Measurements from ENCODE around the gene PHACTR3. TPM values are rescaled to one million over a fixed set of nuclear protein-coding genes. Genes with fewer than 3 reads are reported as not detected.

PHACTR3 gene
- total RNA-seq, 4 donors from 2014 or later, result 2.4 to 12.8 (median 9.7) TPM

DNA sequence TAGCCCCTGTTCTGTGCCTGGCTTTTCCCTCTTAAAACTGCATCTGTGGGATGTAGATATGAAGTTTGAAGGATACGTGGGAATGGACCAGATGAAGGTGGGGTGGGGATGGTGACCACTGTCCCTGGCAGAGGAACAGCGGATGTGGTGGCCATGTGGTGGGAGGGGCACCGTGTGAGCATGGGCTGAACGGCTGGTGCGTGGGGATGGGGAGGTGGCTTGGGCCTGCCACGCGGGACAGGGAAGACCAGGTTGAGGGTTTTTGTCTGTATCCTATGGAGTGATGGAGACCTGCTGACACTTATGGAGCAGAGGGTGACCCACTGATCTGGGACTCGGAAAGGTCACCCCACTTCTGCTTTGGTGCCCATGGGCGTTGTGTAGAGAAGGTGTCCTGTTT is 19.2 kb downstream of the PHACTR3 start:
- Histone ChIP-seq H3K9me3 (no peaks in the 10 kb centered on the region), H3K27ac (no peak overlapping the region), H3K4me3 (no peak overlapping the region), H3K4me1 (no peaks in the 10 kb centered on the region), H3K27me3 (peaks cover 50% of the 10 kb centered on the region), H3K36me3 (no peaks in the 10 kb centered on the region)
- TF ChIP-seq CTCF (IDR thresholded peaks at IDR 0.05) (no peak), EP300 (IDR thresholded peaks at IDR 0.05) (no peak), POLR2AphosphoS5 (IDR thresholded peaks at IDR 0.05) (no peak), POLR2A (IDR thresholded peaks at IDR 0.05) (no peak)
- 82% methylated on average over 9 of the region's 9 CpGs for WGBS
- DNase-seq (ENCODE audit: low spot score in 2 of 2), result no peak

- WGBS, result 89% methylated on average over 4 of the region's 6 CpGs
- Histone ChIP-seq H3K4me1 (no peaks in the 10 kb centered on the region), H3K27me3 (peaks cover 50% of the 10 kb centered on the region), H3K9me3 (no peaks in the 10 kb centered on the region), H3K27ac (no peak overlapping the region), H3K4me3 (no peak overlapping the region), H3K36me3 (no peaks in the 10 kb centered on the region)
- TF ChIP-seq POLR2AphosphoS5 (IDR thresholded peaks at IDR 0.05), result no peak
- no peak for DNase-seq (ENCODE audit: low spot score in 2 of 2)
Observed at GRCh38 chr20:59624401-59624800, 20.1 kb downstream of the PHACTR3 start.

- 80% methylated on average over 14 of the region's 14 CpGs for WGBS
- Histone ChIP-seq H3K4me3 (no peak overlapping the region), H3K4me1 (no peaks in the 10 kb centered on the region), H3K9me3 (no peaks in the 10 kb centered on the region), H3K27ac (no peak overlapping the region), H3K27me3 (peaks cover 47% of the 10 kb centered on the region), H3K36me3 (no peaks in the 10 kb centered on the region)
- no peak for DNase-seq (ENCODE audit: low spot score in 2 of 2)
- TF ChIP-seq CTCF (IDR thresholded peaks at IDR 0.05) (no peak), EP300 (IDR thresholded peaks at IDR 0.05) (no peak), POLR2AphosphoS5 (IDR thresholded peaks at IDR 0.05) (no peak), POLR2A (IDR thresholded peaks at IDR 0.05) (no peak)
Observed at GRCh38 chr20:59625214-59625922, 21.0 kb downstream of the PHACTR3 start.

- DNase-seq (ENCODE audit: low spot score in 2 of 2), result no peak
- H3K27ac ChIP-seq, result no peak overlapping the region
- no peak overlapping the region for H3K4me3 ChIP-seq
- H3K27me3 ChIP-seq, result peaks cover 39% of the 10 kb centered on the region
- TF ChIP-seq EP300 (IDR thresholded peaks at IDR 0.05), result no peak
- TF ChIP-seq POLR2A (IDR thresholded peaks at IDR 0.05), result no peak
- TF ChIP-seq CTCF (IDR thresholded peaks at IDR 0.05), result no peak
- H3K9me3 ChIP-seq, result no peaks in the 10 kb centered on the region
- H3K4me1 ChIP-seq, result no peaks in the 10 kb centered on the region
- WGBS, result 84% methylated on average over 3 of the region's 3 CpGs
- H3K36me3 ChIP-seq, result no peaks in the 10 kb centered on the region
Observed at GRCh38 chr20:59627298-59627697, 23.0 kb downstream of the PHACTR3 start.

DNA sequence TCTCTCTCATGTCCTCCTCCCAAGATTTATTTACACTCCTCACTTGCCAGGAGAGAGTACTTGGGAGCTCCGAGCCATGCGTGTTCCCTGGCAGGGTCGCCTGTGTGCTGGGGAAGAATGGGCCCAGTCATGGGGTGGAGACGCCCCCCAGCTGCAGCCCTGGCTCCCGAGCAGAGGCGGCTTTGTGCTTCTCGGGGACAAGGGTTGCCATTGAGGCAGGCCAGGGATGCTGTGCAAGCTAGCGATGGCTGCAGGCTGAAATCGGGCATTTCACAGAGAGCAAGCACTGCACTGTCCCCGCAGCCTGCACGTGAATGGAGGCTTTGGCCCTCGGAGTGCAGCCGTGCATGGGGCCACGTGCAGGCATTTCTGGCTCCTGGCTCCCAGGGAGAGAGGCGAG is 23.8 kb downstream of the PHACTR3 start:
- H3K36me3 ChIP-seq, result no peaks in the 10 kb centered on the region
- H3K4me3 ChIP-seq, result no peak overlapping the region
- H3K4me1 ChIP-seq, result no peaks in the 10 kb centered on the region
- 60% methylated on average over 6 of the region's 15 CpGs for WGBS
- DNase-seq (ENCODE audit: low spot score in 2 of 2), result no peak
- H3K9me3 ChIP-seq, result no peaks in the 10 kb centered on the region
- TF ChIP-seq POLR2A (IDR thresholded peaks at IDR 0.05) (no peak), CTCF (IDR thresholded peaks at IDR 0.05) (no peak), EP300 (IDR thresholded peaks at IDR 0.05) (no peak), POLR2AphosphoS5 (IDR thresholded peaks at IDR 0.05) (no peak)
- no peak overlapping the region for H3K27ac ChIP-seq
- H3K27me3 ChIP-seq, result peaks cover 40% of the 10 kb centered on the region

Measured in suprapubic skin (tissue), 4 donors.